Stimulated activated CD4-positive, alpha-beta T cell treated with anti-CD3 and anti-CD28 coated beads, TNF-alpha, amount 100 ng/mL, for 24 hours (primary cell): ENCODE results near the gene MAGED4.
"Not testable (repeated sequence)": the region's sequence is repeated elsewhere in the genome, so short reads cannot be mapped to it uniquely, and the experiment has no call there.

Source experiments
- DNase-seq, 3 experiments: peaks; one replicate each; pipeline ENCODE4 v3.0.0-alpha.2; 2020; ENCODE audit warnings: low read depth in 3 of 3

MAGED4 gene, protein sequence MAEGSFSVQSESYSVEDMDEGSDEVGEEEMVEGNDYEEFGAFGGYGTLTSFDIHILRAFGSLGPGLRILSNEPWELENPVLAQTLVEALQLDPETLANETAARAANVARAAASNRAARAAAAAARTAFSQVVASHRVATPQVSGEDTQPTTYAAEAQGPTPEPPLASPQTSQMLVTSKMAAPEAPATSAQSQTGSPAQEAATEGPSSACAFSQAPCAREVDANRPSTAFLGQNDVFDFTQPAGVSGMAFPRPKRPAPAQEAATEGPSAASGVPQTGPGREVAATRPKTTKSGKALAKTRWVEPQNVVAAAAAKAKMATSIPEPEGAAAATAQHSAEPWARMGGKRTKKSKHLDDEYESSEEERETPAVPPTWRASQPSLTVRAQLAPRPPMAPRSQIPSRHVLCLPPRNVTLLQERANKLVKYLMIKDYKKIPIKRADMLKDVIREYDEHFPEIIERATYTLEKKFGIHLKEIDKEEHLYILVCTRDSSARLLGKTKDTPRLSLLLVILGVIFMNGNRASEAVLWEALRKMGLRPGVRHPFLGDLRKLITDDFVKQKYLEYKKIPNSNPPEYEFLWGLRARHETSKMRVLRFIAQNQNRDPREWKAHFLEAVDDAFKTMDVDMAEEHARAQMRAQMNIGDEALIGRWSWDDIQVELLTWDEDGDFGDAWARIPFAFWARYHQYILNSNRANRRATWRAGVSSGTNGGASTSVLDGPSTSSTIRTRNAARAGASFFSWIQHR

DNA sequence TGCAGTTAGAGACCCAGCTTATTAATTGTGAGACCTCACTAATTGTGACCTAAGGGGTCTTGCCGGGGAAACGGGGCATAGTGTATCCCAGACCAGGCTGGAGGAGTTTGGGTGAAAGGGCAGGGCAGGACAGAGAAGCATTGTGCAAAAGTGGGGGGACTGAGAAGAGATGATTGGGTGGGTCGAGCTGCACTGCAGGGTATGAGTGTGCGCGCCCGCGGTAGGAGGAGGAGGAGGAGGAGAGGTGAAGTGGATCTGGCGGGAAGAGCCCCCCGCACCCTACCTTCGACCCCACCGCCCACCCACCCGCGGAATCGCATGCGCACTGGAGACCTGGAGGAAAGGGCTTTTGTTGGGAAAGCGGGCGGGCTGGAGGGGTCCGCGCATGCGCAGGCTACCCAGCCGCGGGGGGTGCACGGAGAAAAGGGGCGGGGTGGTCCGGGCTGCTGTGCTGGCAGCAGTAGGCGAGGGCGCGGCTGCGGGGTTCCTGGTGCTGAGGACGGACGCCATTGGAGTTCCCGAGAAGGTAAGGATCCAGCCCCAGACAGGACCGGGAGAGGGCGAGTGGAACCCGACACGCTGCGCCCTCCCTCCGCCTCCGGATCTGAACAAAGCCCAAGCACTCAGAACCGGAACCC is at the start of gene MAGED4:
MAGED4 (plus strand) TSS at position 449 of the 638 bp plus-strand sequence. CDS start 1,035 bp downstream, outside the sequence.
- DNase-seq = not testable (repeated sequence)

DNA sequence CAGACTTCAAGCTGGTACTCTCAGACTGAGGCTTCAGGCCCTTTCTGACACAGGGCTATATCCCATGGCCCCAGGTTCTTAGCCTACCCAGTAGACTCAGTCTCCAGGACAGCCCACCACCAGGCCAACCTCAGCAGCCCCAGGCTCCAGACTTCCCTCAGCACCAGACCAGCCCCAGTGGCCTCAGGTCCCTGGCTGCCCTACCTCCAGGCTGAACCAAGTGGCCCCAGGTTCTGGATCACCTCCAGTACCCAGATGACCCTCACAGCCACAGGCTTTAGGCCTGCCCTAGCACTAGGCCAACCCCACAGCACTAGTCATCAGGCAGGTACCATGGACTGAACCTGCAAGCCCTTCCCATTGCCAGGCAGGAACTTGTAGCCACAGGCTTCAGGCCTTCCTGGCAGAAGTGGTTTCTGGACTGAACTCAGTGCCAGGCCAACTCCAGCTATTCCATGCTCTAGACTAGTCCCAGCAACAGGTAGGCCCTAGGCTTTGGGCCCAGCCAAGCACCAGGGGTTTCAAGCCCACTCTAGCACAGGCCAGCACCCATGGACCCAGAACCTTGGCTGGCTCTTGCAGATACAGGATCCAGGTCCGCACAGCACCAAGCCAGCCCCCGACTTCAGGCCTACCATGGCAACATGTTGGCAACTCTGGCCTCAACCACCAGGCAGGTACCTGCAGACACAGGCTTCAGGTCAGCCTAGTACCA is 45.7 kb upstream of the MAGED4 start:
- no peak for DNase-seq

DNA sequence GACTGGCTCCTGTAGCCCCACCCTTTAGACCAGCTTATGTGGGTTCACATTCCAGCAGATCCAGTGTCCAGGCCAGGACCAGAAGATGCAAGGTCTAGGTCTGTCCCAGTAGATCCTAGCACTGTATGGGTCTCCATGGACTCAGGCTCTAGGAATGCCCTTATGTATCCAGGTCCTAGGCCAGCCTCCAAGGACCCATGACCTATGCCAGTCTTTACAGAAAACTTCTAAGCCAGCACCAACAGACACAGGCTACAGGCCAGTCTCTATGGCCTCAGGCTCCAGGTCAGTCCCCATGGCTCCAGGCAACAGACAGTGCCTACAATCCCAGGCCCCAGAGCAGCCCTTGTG is 45.2 kb upstream of the MAGED4 start:
- DNase-seq = no peak

DNA sequence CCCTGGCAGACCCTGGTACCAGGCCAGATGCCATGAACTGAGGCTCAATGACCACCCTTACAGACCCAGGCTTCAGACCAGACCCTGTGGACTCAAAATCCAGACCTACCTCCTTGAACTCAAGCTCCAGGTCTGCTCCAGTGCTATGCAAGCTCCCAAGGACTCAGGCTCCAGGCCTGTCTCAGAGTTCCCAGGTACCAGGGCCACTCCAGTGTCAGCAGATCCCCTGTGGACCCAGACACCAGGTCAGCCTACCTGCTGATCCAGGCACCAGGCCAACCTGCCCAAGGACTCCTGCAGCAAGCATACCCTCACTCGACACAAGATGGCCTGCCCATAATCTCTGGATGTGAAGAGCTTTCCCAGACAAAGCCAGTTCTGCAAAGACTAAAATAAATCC is 44.7 kb upstream of the MAGED4 start:
- DNase-seq = no peak

DNA sequence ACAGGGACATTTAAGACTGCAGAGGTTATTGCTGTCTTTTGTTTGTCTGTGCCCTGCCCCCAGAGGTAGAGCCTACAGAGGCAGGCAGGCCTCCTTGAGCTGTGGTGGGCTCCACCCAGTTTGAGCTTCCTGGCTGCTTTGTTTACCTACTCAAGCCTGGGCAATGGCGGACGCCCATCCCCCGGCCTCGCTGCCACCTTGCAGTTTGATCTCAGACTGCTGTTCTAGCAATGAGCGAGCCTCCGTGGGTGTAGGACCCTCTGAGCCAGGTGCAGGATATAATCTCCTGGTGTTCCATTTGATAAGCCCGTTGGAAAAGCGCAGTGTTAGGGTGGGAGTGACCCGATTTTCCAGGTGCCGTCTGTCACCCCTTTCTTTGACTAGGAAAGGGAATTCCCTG is 34.0 kb upstream of the MAGED4 start:
- not testable (repeated sequence) for DNase-seq

DNA sequence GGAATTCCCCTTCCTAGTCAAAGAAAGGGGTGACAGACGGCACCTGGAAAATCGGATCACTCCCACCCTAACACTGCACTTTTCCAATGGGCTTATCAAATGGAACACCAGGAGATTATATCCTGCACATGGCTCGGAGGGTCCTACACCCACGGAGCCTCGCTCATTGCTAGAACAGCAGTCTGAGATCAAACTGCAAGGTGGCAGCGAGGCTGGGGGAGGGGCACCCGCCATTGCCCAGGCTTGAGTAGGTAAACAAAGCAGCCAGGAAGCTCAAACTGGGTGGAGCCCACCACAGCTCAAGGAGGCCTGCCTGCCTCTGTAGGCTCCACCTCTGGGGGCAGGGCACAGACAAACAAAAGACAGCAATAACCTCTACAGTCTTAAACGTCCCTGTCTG is 24.5 kb upstream of the MAGED4 start:
- not testable (repeated sequence) for DNase-seq

DNA sequence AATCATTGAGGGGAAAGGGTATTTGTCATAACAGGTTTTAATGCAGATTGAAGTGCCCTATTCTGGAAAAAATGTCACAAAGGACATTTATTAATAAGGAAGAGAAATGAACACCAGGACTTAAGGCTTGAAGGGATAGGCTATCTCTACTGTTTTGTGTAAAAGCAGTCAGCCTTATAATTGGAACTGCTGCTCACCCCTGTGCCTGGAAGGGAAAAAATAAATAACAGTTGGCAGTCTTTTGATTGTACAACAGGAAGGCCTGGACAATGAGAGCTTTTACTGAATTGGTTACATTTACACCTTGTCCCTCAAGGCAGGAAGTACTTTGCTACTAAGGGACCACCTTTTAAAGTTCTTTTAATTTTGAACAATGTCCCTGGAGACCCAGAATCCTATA is 17.8 kb upstream of the MAGED4 start:
- DNase-seq = no peak

DNA sequence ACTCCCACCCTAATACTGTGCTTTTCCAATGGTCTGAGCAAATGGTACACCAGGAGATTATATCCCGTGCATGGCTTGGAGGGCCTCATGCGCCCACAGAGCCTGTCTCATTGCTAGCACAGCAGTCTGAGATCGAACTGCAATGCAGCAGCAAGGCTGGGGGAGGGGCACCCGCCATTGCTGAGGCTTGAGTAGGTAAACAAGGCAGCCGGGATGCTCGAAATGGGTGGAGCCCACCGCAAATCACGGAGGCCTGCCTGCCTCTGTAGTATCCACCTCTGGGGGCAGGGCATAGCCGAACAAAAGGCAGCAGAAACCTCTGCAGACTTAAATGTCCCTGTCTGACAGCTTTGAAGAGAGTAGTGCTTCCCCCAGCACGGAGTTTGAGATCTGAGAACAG is 13.6 kb upstream of the MAGED4 start:
- DNase-seq = not testable (repeated sequence)

DNA sequence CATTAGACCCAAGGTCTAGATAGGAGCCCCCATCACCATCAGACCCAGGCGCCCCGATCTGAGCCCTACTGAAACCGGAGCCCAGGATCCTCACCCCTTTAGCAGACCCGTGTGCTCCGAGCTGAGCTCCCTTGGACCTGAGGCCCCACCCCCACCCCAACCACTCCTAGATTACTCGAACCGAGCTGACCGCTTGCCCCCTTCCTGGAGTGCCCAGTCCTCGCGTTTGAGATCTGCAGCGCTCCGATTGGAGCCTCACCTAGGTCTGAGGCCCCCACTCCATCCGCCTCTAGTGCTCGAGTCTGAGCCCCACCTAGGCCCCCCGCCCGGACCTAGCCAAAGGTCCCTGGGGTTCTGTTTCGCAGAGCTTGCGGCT is 378 bp downstream of the MAGED4 start:
- not testable (repeated sequence) for DNase-seq

DNA sequence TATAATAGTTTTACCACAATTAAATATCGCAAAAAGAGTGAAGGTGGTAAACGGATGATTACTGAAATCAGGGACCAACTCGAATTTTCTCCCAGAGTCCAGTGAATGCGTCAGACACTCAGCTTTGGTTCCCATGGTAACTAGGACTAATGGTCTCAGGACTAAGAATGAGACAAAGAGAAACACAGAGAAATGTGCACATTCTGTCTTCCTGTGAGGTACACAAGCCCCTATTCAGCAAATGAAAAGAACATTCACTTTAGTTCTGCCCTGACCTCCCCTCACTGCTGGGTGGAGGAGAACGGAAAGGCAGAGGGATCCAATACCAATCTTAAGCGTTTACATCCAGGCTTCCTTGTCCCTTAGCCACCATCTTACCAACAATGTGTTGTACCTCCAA is 26.7 kb downstream of the MAGED4 start:
- not testable (repeated sequence) for DNase-seq

DNA sequence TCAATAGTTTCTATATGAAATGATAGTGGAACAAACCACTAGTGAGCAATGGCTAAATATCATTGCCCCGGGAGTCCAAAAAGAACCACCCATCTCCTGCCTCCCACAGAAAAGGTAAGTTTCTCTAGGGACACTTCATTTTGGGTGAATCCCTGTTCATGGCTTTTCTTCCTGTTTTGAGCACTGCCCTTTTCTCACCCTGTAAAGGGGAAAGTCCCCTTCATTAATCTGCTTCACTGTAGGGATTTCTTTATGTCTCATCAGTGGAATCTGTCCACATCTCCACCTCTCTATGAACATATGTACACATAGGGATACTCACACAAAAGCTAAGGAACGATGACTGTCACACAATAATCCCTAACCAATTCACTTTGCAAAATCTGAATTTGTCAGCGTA is 28.6 kb downstream of the MAGED4 start:
- DNase-seq = no peak

DNA sequence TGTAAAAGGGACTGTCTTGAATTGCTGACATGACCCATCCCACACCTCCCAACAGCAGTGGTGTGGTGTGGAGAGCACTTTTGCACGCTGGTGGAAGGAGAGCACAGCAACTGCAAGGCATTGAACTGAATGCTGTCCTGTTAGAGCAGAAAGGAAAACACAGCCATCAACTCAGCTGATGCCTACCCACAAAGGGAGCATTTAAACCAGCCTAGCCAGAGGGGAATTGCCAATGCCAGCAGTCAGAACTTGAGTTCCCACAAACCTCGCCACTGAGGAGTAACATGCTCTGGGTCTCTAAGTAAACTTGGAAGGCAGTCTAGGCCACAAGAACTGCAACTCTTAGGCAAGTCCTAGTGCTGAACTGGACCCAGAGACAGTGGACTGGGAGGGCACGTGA is 31.9 kb downstream of the MAGED4 start:
- no peak for DNase-seq

DNA sequence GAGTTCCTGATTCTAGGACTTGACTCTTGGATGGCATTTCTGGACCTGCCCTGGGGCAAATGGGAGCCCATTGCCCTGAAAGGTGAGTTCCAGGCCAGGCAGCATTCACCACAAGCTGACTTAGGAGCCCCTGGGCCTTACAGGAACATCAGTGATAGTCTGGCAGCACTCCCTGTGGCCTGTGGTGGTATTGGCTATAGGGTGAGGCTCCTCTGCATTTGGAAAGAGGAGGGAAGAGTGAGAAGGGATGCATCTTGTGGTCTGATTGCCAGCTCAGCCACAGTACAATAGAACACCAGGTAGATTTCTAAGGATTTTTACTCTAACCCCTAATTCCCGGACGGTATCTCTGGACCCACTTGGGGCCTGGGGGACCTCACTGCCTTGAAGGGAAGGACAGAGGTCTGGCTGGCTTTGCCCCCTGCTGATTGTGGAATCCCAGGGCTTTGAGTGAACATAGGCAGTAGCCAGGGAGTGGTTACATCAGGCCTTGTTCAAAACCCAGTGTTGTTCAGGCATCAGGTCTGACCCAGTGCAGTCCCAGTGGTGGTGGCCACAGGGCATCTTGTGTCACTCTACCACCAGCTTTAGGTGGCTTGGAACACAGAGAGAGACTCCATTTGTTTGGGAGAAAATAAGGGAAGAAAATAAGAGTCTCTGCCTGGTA is 32.9 kb downstream of the MAGED4 start:
- DNase-seq = no peak

DNA sequence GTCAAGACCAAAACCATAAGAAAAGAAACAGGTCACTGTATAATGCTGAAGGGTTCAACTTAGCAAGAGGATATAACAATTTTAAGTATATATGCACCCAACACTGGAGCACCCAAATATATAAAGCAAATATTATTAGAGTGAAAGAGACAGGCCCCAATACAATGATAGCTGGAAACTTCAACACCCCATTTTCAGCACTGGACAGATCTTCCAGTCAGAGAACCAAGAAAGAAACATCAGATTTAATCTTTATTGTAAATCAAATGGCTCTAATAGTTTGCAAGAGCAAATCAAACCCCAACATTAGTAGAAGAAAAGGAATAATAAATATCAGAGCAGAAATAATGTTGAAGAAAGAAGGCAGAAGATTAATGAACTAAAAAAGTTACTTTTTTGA is 36.2 kb downstream of the MAGED4 start:
- DNase-seq = no peak
